Liver (tissue), 3 donors: ENCODE measurements around the gene DOK3.

ENCODE experiments used
- ATF3 ChIP-seq: IDR thresholded peaks from 2 replicates; pipeline ENCODE4 v1.6.1; 2016; ENCODE audit warnings: antibody characterized with exemption
- CTCF ChIP-seq: fragments of 150-350 bp; IDR thresholded peaks from 2 replicates; pipeline ENCODE4 v1.5.1; 2017; ENCODE audit warnings: improper control_type of control experiment, low read depth, low read length; ENCODE audit not compliant: missing input control
- EGR1 ChIP-seq, 2 donors: IDR thresholded peaks; 2 replicates each; pipeline ENCODE4 v1.6.1; 2016 to 2018; ENCODE audit warnings: antibody characterized with exemption in 2 of 2, low read depth in 2 of 2
- GABPA ChIP-seq, 2 donors: IDR thresholded peaks in 1 of 2; conservative IDR thresholded peaks in 1 of 2; 2 replicates each; pipeline ENCODE4 v1.6.1; 2016; ENCODE audit warnings: antibody characterized with exemption in 2 of 2, mild to moderate bottlenecking in 1 of 2, moderate library complexity in 1 of 2
- JUND ChIP-seq, 2 donors: IDR thresholded peaks; 2 replicates each; pipeline ENCODE4 v1.6.1; 2016; ENCODE audit warnings: antibody characterized with exemption in 2 of 2
- MAX ChIP-seq: IDR thresholded peaks from 2 replicates; pipeline ENCODE4 v1.6.1; 2016; ENCODE audit warnings: antibody characterized with exemption
- SP1 ChIP-seq: IDR thresholded peaks from 2 replicates; pipeline ENCODE4 v1.6.1; 2018; ENCODE audit warnings: antibody characterized with exemption, mild to moderate bottlenecking
- TAF1 ChIP-seq: conservative IDR thresholded peaks from 2 replicates; pipeline ENCODE4 v1.6.1; 2016; ENCODE audit warnings: antibody characterized with exemption, mild to moderate bottlenecking
- ZBTB33 ChIP-seq: IDR thresholded peaks from 2 replicates; pipeline ENCODE4 v1.6.1; 2016; ENCODE audit warnings: antibody characterized with exemption
- donor health status: healthy.
- donor health status: healthy.

- TF ChIP-seq CTCF (no peak), GABPA (IDR thresholded peaks at IDR 0.05 in 1 of 2, conservative IDR thresholded peaks at IDR 0.05 in 1 of 2) (no peak), EGR1 (IDR thresholded peaks at IDR 0.05; ENCODE audit: low read depth in 2 of 2) (no peak), MAX (no peak), TAF1 (no peak), ZBTB33 (no peak), JUND (IDR thresholded peaks at IDR 0.05) (no peak), ATF3 (no peak), SP1 (no peak)
Measured at GRCh38 chr5:177553671-177554429, 44.2 kb upstream of the DOK3 start.
